DND-41 (cell line): Measurements from ENCODE around the gene TMEM181.

ENCODE experiments used
- ATAC-seq: fragments of 200-7000 bp; cut with Tn5 transposase; 3 replicates; pipeline ENCODE4 v1.9.1; 2021; ENCODE audit warnings: low read depth; ENCODE audit not compliant: insufficient read depth
- DNase-seq: peaks from one replicate; pipeline ENCODE4 v3.0.0-alpha.2; 2020
- H2AFZ ChIP-seq: 2 replicates; pipeline ENCODE4 v1.6.0; 2012; ENCODE audit warnings: low read depth, low read length
- H3K27ac ChIP-seq: 2 replicates; pipeline ENCODE4 v1.5.1; 2012; ENCODE audit warnings: low read length, inconsistent platforms
- H3K27me3 ChIP-seq: fragments of 200-600 bp; sonication (generic); 2 replicates; pipeline ENCODE4 v1.6.0; 2012; ENCODE audit warnings: low read length, mild to moderate bottlenecking, inconsistent platforms; ENCODE audit not compliant: insufficient read depth, poor library complexity
- H3K36me3 ChIP-seq: 2 replicates; pipeline ENCODE4 v1.5.1; 2012; ENCODE audit warnings: low read length, inconsistent platforms; ENCODE audit not compliant: insufficient read depth
- H3K4me1 ChIP-seq: 2 replicates; pipeline ENCODE4 v1.5.1; 2012; ENCODE audit warnings: mild to moderate bottlenecking, low read length; ENCODE audit not compliant: insufficient read depth
- H3K4me2 ChIP-seq: 2 replicates; pipeline ENCODE4 v1.6.0; 2012; ENCODE audit warnings: mild to moderate bottlenecking, moderate library complexity, low read length, inconsistent platforms; ENCODE audit not compliant: insufficient read depth
- H3K4me3 ChIP-seq, 2 experiments: fragments of 200-600 bp in 1 of 2; shearing (Covaris generic) in 1 of 2; 2 replicates each; pipeline ENCODE4 v1.5.1; 2012 to 2016; ENCODE audit warnings: inconsistent platforms in 2 of 2, low read length in 2 of 2, mild to moderate bottlenecking in 2 of 2, low read depth in 1 of 2, moderate library complexity in 1 of 2
- H3K79me2 ChIP-seq: 2 replicates; pipeline ENCODE4 v1.6.0; 2012; ENCODE audit warnings: low read length, inconsistent platforms; ENCODE audit not compliant: insufficient read depth
- H3K9ac ChIP-seq: 2 replicates; pipeline ENCODE4 v1.6.0; 2012; ENCODE audit warnings: low read depth, mild to moderate bottlenecking, inconsistent platforms, low read length, moderate library complexity
- H3K9me3 ChIP-seq: 2 replicates; pipeline ENCODE4 v1.5.1; 2012; ENCODE audit warnings: low read length, moderate library complexity, mild to moderate bottlenecking, inconsistent platforms; ENCODE audit not compliant: insufficient read depth, severe bottlenecking
- H4K20me1 ChIP-seq: 2 replicates; pipeline ENCODE4 v1.6.0; 2012; ENCODE audit warnings: low read length; ENCODE audit not compliant: insufficient read depth
- EZH2 ChIP-seq: IDR thresholded peaks from 3 replicates; pipeline ENCODE4 v1.6.1; 2012; ENCODE audit warnings: borderline replicate concordance, low read depth, mild to moderate bottlenecking, moderate library complexity, low read length, inconsistent platforms; ENCODE audit not compliant: severe bottlenecking
- TF ChIP-seq, protein P1 (sequence below): IDR thresholded peaks from 2 replicates; pipeline ENCODE4 v1.5.1; 2012; ENCODE audit warnings: borderline replicate concordance, low read length, moderate library complexity, mild to moderate bottlenecking; ENCODE audit not compliant: poor library complexity, severe bottlenecking; ENCODE audit errors: extremely low read depth

Gene TMEM181

DNA sequence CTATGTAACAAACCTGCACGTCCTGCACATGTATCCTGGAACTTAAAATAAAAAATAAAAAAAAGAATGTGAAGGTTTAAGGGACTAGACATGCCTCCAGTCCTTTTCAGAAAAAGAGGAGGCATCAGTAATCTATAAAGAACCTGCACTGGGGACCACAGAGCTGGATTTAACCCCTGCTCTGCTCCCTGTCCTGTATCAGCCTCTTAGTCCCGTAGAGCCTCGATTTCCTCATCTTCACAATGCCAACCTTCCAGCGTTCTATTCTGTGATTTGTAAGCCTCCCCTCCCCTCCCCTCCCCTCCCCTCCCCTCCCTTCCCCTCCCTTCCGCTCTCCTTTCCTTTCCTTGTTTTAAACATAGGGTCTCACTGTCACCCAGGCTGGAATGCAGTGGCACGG is 31.1 kb upstream of the TMEM181 start:
- Histone ChIP-seq H3K9me3 (no peaks in the 10 kb centered on the region), H3K4me3 (no peak overlapping the region), H4K20me1 (no peaks in the 10 kb centered on the region), H3K27me3 (no peaks in the 10 kb centered on the region), H2AFZ (no peak overlapping the region), H3K9ac (no peak overlapping the region), H3K4me1 (no peaks in the 10 kb centered on the region), H3K4me2 (no peak overlapping the region), H3K27ac (no peak overlapping the region), H3K79me2 (no peaks in the 10 kb centered on the region), H3K36me3 (no peaks in the 10 kb centered on the region)
- TF ChIP-seq, protein P1, sequence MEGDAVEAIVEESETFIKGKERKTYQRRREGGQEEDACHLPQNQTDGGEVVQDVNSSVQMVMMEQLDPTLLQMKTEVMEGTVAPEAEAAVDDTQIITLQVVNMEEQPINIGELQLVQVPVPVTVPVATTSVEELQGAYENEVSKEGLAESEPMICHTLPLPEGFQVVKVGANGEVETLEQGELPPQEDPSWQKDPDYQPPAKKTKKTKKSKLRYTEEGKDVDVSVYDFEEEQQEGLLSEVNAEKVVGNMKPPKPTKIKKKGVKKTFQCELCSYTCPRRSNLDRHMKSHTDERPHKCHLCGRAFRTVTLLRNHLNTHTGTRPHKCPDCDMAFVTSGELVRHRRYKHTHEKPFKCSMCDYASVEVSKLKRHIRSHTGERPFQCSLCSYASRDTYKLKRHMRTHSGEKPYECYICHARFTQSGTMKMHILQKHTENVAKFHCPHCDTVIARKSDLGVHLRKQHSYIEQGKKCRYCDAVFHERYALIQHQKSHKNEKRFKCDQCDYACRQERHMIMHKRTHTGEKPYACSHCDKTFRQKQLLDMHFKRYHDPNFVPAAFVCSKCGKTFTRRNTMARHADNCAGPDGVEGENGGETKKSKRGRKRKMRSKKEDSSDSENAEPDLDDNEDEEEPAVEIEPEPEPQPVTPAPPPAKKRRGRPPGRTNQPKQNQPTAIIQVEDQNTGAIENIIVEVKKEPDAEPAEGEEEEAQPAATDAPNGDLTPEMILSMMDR = no peak
- TF ChIP-seq EZH2 = no peak
- ATAC-seq (no peak), DNase-seq (no peak)

DNA sequence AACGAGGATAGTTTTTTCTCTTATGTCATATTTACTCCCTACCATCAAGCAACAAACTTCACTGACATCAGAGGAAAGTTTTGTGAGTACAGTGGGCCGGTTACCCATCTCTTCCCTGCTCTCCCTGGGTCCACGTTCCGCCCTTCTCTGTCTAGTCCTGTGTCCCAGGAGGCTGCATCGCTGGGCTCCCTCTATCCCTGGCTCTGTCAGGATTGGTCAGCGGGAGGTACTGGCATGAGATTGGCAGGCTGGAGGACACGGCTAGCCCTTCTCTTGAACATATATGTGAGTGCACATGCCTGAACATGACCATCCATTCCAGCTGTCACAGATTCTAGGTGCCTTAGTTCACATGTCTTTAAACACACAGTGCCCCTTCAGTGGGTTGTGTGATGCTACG is 30.3 kb upstream of the TMEM181 start:
- Histone ChIP-seq H3K4me1 (no peaks in the 10 kb centered on the region), H3K27ac (no peak overlapping the region), H3K27me3 (no peaks in the 10 kb centered on the region), H3K36me3 (no peaks in the 10 kb centered on the region), H3K4me2 (no peak overlapping the region), H2AFZ (no peak overlapping the region), H4K20me1 (no peaks in the 10 kb centered on the region), H3K4me3 (no peak overlapping the region), H3K9me3 (no peaks in the 10 kb centered on the region), H3K9ac (no peak overlapping the region), H3K79me2 (no peaks in the 10 kb centered on the region)
- no peak for DNase-seq
- ATAC-seq = no peak
- no peak for TF ChIP-seq EZH2
- TF ChIP-seq, protein P1 = no peak

DNA sequence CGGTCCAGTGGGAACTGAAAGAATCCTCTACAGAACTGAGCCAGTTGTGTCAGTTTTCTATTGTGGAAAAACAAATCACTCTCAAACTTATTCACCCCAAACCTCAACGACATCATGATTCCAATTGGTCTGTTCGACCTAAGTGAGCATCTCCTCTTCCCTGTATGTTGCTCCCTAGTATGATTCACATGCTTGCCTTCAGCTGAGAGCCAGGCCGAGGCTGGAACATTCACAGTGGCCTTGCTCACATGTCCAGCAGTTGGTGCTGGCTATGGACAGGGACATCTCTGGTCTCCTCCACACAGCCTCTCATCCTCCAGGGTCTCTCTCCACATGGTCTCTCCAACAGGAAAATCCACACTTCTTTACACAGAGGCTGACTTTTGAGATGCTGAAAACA is 28.3 kb upstream of the TMEM181 start:
- no peak overlapping the region for H2AFZ ChIP-seq
- no peaks in the 10 kb centered on the region for H3K9me3 ChIP-seq
- H3K79me2 ChIP-seq = no peaks in the 10 kb centered on the region
- no peaks in the 10 kb centered on the region for H3K36me3 ChIP-seq
- no peaks in the 10 kb centered on the region for H3K27me3 ChIP-seq
- TF ChIP-seq, protein P1 = no peak
- TF ChIP-seq EZH2 = no peak
- H3K4me2 ChIP-seq = no peak overlapping the region
- ATAC-seq (no peak), DNase-seq (no peak)
- no peaks in the 10 kb centered on the region for H4K20me1 ChIP-seq
- no peak overlapping the region for H3K9ac ChIP-seq
- H3K27ac ChIP-seq = no peak overlapping the region
- H3K4me1 ChIP-seq = no peaks in the 10 kb centered on the region
- H3K4me3 ChIP-seq = no peak overlapping the region

DNA sequence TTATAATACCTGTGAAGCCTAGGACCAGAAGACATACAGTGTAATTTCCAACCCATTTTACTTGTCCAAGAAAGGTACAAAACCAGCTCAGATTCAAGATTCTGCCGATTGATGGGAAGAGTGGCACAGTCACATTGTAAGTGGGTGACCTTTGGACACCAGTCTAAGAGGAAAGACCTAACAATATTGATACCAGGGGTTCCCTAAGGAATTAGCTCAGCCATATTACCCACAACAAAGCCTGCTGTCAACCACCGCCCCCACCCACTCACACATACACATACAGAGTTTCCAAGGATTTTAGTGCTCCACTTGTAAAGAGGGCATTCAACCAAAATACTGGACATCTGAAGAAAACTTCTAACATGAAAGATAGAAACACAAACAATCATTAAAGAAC is 27.9 kb upstream of the TMEM181 start:
- no peak overlapping the region for H3K4me2 ChIP-seq
- no peak for DNase-seq
- H3K9me3 ChIP-seq = no peaks in the 10 kb centered on the region
- H3K79me2 ChIP-seq = no peaks in the 10 kb centered on the region
- no peak overlapping the region for H3K27ac ChIP-seq
- no peaks in the 10 kb centered on the region for H3K4me1 ChIP-seq
- no peak for TF ChIP-seq EZH2
- TF ChIP-seq, protein P1 = no peak
- no peak overlapping the region for H2AFZ ChIP-seq
- H4K20me1 ChIP-seq = no peaks in the 10 kb centered on the region
- no peak overlapping the region for H3K4me3 ChIP-seq
- H3K27me3 ChIP-seq = no peaks in the 10 kb centered on the region
- no peaks in the 10 kb centered on the region for H3K36me3 ChIP-seq
- no peak for ATAC-seq
- no peak overlapping the region for H3K9ac ChIP-seq
